Activated CD4-positive, alpha-beta T cell treated with anti-CD3 and anti-CD28 coated beads for 48 hours (primary cell): ENCODE measurements around the gene MLH3.
"Not testable (repeated sequence)": the region's sequence is repeated elsewhere in the genome, so short reads cannot be mapped to it uniquely, and the experiment has no call there.

Experiments used
- DNase-seq: peaks from one replicate; pipeline ENCODE4 v3.0.0-alpha.2; 2020

Gene MLH3

DNA sequence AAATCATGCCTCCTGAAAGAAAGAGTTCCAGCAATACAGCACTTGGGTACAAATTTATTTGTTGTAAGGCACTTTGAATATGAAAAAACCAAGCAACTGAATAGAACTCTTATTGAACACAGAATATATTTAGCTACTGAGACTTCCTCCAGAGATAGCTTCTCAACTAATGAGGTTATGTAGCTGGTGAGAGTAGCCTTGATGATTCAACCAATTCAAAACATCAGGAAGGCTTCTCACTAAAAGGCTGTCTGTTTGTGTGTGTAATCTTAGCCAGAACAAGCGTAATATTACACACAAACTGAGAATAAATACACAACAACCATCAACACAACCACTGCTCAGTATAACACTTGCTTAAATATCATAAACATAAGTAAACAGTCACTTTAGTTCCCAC lies 28.2 kb downstream of the MLH3 start:
- DNase-seq, result no peak

DNA sequence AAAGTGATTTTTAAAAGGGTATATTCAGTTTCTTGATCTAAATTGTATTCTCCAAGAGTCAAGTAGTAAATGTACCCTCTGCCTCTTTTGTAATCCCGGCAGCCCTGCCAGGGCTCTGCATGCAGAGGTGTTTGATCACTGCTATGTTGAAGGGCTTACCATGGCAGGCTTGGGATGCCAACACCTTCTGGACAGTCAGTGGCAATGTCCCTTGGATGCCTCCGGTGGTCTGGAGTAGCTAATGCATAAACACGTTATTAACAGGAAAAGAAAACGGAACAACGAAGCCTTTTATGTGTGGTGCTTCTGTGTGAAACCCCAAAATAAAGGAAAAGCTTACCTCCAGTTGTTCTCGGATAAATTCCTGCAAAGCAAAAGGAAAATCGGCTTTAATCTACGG lies 28.6 kb downstream of the MLH3 start:
- DNase-seq, result peak; percentile 23

DNA sequence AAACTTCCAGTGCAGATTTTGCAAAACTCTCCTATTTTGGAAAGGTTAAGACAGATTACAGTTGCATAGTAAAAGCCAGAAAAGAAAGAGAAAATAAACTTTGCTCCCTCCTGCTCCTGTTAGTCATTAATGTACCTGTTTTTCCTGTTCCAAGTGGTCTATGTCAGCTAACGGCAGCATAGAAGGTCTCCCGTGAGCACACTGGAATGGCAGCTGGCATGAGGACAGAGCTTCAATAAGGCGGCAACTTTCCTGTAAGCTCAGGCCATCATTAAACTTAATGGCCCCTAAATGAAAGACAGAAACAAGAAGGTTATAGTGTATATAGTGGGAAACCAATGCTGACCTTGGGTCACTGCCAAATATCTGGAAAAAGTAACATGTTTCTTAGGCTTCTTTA lies 32.6 kb downstream of the MLH3 start:
- no peak for DNase-seq

DNA sequence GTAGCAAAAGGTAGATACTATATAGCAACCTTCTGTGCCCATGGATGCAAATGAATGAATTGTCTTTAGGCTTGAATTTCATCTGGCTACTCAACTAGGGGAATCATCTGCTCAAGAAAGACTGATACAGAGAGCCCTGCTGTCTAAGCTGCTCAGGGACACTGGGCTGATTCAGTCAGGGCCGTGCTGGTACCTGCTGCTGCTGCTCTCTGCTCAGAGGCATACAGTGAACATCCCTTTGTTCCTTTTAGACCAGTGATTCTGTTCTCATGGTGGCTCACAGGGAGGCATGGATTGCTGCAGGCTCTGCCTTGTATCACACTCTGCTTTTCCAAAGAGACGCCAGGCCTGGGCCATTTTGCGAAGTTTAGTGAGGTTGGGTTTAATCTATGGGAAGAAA lies 34.5 kb downstream of the MLH3 start:
- DNase-seq, result no peak

DNA sequence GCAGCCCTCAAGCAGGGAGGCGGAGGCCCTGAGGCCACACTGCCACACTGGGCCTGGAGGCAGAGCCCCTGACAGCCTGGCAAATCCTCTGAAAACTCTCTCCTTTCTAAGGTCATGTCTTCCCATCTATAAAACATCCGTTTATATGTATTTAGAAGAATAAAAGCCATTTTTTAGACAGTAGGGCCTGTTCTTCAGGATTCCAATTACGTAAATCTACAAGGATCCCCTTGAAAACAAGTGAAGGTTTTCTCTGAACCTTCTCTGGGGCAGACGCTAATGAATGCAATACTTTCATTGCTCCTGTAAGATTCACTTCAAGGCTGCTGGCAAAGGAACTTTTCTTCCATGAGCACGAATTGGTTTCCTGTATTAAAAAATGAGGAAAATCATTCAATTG lies 35.8 kb downstream of the MLH3 start:
- no peak for DNase-seq

DNA sequence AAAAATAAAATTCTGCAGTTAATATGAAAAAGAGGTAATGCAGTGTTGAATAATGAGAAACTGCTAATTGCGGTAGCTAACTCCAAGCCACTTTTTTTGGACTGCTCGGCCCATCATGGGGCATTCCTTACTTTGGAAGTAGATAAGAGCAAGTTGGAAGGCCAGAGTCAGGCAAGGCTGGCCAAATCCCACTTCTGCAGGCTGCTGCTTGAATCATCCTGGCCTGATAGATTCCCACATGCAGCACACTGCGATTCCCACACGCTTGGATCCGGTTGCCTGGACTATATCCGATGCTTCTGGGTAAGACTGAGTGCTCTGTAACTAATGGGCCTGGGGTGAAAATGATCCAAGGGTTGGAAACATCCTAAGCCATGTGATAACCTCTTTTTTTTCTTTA lies 38.0 kb downstream of the MLH3 start:
- DNase-seq, result no peak

DNA sequence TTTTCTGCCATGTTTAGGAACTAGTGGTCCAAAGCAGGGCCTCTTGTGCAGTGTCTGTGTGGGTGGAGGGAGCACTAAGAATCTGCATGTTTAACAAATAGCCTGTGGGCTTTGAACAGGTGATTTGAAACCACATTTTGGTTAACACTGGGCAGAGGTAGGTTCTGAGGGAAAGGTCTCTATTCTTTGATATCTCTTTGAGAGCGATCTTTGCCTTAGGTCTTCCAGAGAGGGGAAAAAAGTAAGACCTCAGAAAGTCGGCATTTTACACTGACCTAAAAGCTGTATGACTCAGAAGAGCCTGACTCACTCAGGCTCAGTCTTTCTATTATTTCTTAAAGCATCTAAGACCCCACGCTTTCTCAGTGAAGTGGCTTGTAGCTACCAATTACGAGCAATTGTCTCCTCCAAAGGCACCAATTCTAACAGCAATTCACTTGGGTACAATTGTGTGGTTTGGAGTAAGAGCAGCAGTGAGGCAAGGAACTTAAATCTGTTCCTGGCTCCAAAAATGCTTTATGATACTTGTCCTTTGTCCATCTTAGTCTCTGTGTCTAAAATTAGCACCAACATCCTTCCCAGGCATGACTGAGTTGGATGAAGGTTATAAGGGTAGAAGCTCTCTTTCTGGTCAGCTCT lies 39.8 kb downstream of the MLH3 start:
- DNase-seq, result peak; percentile 21

DNA sequence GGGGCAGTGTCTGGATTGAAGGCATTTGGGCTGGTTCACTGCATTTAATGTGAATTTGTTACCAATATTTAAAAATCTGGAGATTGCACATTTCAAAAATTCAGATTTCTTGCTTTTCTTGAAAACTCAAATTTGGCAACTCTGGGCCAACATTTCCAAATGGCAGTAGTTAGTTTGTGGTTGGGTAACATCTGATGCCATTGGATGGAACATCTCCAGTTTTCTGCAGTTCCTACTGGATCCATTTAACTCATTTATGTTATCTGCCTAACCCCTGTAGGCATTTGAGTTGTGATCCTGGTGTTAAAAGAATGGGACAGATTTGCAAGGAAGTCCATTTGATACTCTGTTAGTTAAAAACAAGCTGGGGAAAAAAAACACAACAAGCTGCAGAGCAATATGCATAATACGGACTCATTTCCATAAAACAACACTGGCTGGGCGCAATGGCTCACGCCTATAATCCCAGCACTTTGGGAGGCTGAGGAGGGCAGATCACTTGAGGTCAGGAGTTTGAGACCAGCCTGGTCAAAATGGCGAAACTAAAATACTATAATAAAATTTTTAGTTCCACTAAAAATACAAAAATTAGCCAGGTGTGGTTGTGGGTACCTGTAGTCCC lies 40.7 kb downstream of the MLH3 start:
- no peak for DNase-seq

DNA sequence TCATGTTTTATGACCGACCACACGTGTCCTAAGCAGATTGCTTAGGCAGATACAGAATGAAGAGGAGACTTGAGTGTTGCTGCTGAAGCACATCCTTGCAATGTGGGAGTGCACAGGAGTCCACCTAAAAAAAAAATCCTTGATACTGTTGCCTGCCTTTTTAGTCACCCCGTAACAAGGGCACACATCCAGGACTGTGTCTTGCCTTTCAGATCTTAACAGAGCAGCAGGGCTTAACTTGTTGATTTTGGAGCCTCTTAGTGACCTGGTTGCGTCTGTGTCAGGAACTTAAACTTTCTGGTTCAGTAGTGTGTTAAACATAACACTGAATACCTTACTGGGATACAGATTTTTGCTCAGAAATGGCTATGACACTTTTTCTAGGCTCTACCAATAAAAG lies 42.1 kb downstream of the MLH3 start:
- DNase-seq, result no peak

DNA sequence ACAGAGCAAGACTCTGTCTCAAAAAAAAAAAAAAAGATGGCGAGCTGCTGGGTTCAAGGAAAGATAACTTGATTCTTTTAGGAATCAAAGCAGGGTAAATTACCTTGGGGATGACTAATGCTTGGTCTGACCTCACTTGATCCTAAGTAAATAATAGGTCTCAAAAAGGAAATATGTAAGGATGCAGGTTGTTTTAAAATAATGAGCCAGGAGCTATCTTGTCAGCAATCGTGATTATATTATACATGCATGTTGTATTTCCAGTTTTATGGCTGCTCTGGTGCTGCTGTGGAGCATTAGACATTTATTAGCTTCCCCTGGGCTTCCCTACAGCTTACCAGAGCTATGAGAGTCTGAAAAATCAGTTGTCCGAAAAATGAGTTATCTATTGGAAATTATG lies 45.9 kb downstream of the MLH3 start:
- no peak for DNase-seq

DNA sequence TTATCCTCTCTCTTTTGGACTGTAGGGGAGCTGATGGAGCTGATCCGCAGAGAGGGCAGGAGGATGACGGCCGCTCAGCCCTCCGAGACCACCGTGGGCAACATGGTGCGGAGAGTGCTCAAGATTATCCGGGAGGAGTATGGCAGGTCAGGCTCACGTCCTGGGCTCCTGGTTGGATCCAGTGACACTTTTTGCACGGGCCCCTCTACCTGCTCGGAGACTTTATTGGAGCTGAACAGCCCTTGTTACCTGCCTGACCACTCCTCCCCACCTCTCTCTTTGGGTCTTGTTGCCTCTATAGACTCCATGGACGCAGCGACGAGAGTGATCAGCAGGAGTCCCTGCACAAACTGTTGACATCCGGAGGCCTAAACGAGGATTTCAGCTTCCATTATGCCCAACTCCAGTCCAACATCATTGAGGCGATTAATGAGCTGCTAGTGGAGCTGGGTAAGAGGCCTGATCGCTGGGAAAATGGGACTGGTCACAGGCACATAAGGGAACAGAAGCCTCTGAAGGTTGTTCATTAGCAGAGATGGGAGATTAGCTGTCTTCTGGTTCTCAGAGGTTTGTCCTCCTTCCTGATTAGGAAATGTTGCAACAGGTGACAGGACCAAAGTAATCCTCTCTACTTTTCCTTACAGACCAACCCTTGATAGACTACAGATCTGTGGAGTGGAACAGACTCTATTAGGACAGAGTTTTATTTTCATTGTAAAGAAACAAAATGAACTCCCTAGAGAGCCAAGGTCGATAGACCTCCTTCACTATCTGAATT lies 47.8 kb downstream of the MLH3 start:
- no peak for DNase-seq

DNA sequence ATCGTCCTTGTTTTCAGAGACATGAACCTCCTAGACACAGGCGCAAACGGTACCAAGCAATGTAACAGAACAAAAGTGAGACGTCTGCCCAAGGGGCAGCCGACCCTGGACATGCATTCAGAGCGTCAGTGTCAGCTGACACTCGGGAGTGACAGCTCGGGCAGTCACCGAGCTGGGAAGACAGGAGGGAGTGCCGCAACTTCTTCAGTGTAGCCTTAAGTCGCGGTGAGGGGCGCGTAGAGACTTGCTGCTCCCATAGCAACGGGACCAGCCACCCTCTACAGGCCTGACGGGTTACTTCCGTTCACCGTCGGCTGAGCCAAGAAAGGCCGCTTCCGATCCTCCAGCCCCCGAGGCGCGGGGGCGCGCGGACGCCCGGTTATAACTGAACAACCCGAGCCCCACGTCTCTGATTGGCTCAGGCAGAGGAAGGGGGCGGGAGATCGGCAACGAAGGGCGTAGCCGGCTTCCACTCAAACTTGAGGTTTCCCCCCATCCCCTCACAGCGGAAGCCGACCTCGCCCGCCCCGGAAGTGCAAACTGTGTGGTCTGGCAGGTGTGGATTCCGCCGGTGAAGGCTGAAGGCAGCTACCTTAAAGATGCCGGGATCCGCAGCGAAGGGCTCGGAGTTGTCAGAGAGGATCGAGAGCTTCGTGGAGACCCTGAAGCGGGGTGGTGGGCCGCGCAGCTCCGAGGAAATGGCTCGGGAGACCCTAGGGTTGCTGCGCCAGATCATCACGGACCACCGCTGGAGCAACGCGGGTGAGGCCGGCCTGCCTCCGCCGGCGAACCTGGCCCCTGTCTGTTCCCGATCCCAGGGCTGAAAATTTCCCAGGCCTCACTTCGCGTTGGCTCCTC lies 48.6 kb downstream of the MLH3 start, which contains the start of gene EIF2B2:
Gene EIF2B2, plus strand, starts transcription at position 530 of the 858 bp plus-strand sequence. Its CDS starts 70 bp downstream, at position 600.
- DNase-seq, result peak; percentile 100

DNA sequence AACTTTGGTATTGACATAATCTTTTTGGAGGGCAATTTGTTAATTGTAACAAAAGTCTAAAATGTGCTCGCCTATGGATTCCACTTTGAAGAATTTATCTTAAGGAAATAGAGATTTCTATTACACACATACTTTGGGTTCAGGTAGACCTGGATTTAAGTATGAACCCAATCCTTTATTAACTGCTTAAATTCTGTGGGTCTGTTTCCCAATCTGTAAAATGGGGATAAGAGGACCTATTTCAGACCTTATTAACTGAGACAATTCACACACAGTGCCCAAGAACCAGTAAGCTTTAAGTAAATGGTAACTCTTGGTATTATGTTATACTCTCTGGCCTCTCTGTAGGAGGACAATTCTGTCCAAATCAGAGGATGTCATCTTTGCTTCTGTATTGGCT lies 49.4 kb downstream of the MLH3 start:
- DNase-seq, result no peak

DNA sequence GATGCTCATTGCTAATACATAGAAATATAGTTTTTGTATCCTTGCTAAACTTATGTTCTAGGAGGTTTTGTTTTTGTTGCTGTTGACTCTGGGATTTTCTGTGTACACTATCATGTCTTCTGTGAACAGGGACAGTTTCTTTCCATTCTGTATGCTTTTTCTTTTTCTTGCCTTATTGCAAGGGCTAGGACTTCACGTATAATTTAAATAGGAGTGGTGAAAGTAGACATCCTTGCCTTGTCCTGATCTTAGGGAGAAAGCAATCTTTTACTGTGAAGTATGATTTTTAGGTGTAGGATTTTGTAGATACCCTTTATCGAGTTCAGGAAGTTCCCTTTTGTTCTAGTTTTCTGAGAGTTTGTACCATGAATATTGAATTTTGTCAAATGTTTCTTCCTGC lies 50.0 kb downstream of the MLH3 start:
- no peak for DNase-seq

DNA sequence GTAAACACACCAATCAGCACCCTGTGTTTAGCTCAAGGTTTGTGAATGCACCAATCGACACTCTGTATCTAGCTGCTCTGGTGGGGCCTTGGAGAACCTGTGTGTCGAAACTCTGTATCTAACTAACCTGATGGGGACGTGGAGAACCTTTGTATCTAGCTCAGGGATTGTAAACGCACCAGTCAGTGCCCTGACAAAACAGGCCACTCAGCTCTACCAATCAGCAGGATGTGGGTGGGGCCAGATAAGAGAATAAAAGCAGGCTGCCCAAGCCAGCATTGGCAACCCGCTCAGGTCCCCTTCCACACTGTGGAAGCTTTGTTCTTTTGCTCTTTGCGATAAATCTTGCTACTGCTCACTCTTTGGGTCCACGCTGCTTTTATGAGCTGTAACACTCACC lies 55.5 kb downstream of the MLH3 start:
- not testable (repeated sequence) for DNase-seq

DNA sequence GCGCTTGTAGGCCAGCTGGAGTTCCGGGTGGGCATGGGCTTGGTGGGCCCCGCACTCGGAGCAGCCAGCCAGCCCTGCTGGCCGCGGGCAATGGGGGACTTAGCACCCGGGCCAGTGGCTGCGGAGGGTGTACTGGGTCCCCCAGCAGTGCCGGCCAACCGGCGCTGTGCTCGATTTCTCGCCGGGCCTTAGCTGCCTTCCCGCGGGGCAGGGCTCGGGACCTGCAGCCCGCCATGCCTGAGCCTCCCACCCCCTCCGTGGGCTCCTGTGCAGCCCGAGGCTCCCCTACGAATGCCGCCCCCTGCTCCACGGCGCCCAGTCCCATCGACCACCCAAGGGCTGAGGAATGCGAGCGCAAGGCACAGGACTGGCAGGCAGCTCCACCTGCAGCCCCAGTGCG lies 57.1 kb downstream of the MLH3 start:
- DNase-seq, result not testable (repeated sequence)

DNA sequence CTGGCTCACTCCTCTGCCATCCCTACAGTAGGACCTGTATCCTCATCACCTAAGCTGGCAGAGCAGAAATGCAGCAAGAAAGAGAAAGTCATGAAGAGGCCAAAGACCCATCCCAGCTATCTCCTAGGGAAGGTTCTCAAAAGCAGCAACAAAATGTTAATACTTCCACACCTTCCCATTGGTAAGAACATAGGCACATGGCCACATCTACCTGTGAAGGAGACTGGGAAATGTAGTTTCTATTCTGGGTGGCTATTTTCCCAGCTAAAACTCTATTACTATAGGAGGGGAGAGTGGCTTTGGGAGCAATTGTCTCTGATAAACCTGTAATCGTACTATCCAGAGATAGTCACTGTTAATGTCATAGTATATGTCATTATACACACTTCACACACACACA lies 62.3 kb downstream of the MLH3 start:
- no peak for DNase-seq

DNA sequence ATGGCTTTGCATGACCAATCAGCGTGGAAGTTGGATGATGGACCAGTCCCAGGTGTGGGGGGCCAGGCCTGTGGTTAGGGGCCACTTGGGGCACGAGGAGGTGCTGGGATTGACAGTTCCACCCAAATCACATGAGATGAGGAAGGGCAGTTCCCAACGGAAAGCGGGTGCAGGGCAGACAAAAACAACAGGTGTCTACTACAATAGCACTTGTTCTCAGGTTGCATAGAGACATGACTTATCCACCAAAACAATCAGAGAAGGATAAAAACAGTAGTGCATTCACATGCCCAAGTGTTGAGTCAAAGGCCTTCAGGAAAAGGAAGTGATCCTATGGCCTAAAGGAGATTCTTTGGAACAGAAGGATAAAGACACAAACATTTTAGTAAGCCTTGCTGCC lies 63.1 kb downstream of the MLH3 start:
- no peak for DNase-seq

DNA sequence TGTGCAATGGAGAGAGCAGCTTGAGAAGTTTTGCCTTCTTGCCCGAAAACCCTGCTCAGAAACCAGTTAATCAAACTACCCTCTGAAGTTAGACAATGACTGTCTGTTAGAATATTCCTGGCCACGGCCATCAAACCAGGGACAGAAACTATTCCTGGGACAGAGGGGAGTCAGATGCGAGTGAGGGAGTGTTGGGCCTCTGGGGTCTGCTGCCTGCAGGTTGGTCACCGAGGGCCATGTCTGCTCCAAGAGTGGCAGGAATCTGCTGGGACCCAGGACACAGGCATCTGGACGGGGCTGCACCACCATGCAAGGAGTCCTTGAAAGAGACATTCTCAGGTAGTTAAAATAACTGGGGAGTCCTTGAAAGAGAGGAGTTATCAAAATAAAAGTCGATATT lies 65.5 kb downstream of the MLH3 start:
- no peak for DNase-seq

DNA sequence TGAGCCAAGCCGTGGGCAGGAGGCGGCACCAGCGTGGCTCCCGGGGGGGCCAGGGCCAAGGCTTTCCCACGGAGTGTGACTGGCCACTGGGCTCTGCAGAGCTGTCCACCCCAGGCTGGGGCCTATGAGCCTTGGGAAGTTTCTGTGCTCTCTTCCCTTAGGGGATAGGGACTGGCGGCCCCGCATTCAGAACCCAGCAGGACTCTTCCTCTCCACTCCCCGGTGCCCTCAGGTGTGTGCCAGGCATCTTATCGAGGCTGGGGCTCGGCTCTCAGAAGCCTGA lies 66.3 kb downstream of the MLH3 start:
- no peak for DNase-seq

DNA sequence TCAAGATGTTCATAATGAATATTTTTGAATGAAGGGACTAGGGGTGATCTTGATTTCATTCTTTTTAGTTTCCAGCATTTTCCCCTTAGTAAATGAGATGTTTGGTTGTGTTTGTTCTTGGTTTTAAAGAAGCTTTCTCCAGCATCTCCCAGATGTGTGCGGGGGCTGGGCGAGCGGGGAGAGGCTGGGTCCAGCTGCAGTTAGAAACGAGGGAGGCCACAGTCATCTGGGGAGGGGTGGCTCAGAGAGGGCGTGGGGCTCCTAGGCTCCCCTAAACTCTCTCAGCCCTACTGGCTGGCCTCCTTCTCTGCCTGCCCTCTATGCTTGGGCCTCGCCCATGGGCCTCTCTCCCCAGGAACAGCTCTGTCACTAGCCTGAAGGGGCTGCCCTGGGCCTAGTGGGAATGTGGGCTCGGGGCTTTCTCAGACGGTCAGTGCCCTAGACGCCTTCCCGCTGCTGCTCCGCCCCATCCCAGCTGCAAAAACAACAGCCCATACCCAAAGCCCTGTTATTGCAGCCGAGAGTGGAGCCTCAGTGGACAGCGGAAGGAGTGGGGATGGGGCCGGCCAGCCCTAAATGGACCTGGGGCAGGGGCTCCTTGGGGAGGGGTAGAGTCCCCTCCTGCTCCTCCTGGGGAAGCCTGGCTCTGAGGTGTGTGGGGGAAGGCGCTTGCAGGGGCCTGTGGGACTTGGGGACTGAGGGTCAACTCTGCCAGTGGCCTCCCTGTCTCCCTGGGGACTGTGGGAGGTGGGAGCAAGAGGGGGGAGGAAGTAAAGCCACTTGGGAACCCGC lies 66.8 kb downstream of the MLH3 start:
- DNase-seq, result no peak

DNA sequence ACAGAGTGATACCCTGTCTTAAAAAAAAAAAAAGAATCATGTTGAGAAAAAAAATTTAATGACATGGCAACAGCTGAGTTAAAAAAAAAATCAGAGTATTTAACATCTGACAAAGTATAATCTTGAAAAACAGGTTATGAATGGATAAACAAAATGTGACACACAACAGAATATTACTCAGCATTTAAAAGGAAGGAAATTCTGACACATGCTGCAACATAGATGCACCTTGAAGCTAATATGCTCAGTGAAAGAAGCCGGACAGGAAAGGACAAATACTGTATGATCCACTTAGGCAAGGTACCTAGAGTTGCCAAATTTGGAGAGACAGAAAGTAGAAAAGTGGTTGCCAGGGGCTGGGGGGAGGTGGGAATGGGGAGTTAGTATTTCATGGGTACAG lies 67.9 kb downstream of the MLH3 start:
- no peak for DNase-seq

DNA sequence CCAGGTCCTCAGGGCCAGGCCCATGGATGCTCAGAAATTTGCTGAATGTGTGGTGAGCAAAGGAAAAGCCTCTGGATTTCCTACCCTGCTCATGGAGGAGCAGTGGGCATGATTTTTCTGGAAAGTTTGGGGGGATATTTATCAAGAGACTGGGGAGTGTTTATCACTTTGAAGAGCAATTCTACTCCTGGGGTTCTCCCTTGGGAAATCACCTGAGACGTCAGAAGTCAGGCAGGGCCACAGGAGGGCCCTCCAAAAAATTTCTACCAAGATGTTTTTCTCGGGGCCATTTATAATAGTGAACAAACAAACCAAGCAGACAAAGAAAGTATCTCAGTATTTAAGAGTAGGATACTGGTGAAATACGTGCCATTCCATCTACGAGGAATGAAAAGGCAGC lies 68.6 kb downstream of the MLH3 start:
- DNase-seq, result no peak
